GM12878 (cell line): Measurements from ENCODE around the gene CARD11. TPM values are rescaled to one million over a fixed set of nuclear protein-coding genes. Genes with fewer than 3 reads are reported as not detected.

Experiments used
- BRCA1 ChIP-seq: IDR thresholded peaks from 2 replicates; pipeline ENCODE4 v1.6.1; 2011; ENCODE audit warnings: low read depth, low read length, improper control_type of control experiment
- CEBPZ ChIP-seq: fragments of 150-350 bp; IDR thresholded peaks from 2 replicates; pipeline ENCODE4 v1.6.1; 2016; ENCODE audit warnings: low read depth, low read length
- E2F4 ChIP-seq: IDR thresholded peaks from 2 replicates; pipeline ENCODE4 v1.6.1; 2012; ENCODE audit warnings: low read depth, low read length, improper control_type of control experiment
- ELK1 ChIP-seq: IDR thresholded peaks from 2 replicates; pipeline ENCODE4 v1.6.1; 2012; ENCODE audit warnings: low read depth, low read length, improper control_type of control experiment
- FOXK2 ChIP-seq: fragments of 450-650 bp; IDR thresholded peaks from 2 replicates; pipeline ENCODE4 v1.6.1; 2017; ENCODE audit warnings: mild to moderate bottlenecking, moderate library complexity
- FOXM1 ChIP-seq: IDR thresholded peaks from 2 replicates; pipeline ENCODE4 v1.6.1; 2012; ENCODE audit warnings: low read depth, mild to moderate bottlenecking, inconsistent platforms, low read length, moderate library complexity
- IRF4 ChIP-seq: IDR thresholded peaks from 2 replicates; pipeline ENCODE4 v1.6.1; 2011; ENCODE audit warnings: low read depth, low read length
- MAX ChIP-seq: IDR thresholded peaks from 2 replicates; pipeline ENCODE4 v1.6.1; 2012; ENCODE audit warnings: low read depth, low read length, improper control_type of control experiment
- MEF2A ChIP-seq: IDR thresholded peaks from 2 replicates; pipeline ENCODE4 v1.6.1; 2011; ENCODE audit warnings: low read depth, mild to moderate bottlenecking, low read length, moderate library complexity; ENCODE audit not compliant: insufficient read depth
- NR2C1 ChIP-seq: fragments of 450-650 bp; IDR thresholded peaks from 2 replicates; pipeline ENCODE4 v1.6.1; 2017; ENCODE audit warnings: antibody characterized with exemption, mild to moderate bottlenecking, moderate library complexity
- PKNOX1 ChIP-seq: fragments of 450-650 bp; IDR thresholded peaks from 2 replicates; pipeline ENCODE4 v1.6.1; 2016; ENCODE audit warnings: mild to moderate bottlenecking
- SUPT20H ChIP-seq: IDR thresholded peaks from 2 replicates; pipeline ENCODE4 v1.6.1; 2011; ENCODE audit warnings: low read depth, mild to moderate bottlenecking, low read length, moderate library complexity, borderline replicate concordance; ENCODE audit not compliant: control insufficient read depth
- YBX1 ChIP-seq: fragments of 450-650 bp; IDR thresholded peaks from 2 replicates; pipeline ENCODE4 v1.6.1; 2016; ENCODE audit warnings: antibody characterized with exemption
- ZBTB33 ChIP-seq: fragments of 450-650 bp; IDR thresholded peaks from 2 replicates; pipeline ENCODE4 v1.6.1; 2017; ENCODE audit warnings: mild to moderate bottlenecking
- ZBTB40 ChIP-seq: fragments of 450-650 bp; IDR thresholded peaks from 2 replicates; pipeline ENCODE4 v1.6.1; 2016; ENCODE audit warnings: mild to moderate bottlenecking, moderate library complexity, borderline replicate concordance
- polyA plus RNA-seq, 11 experiments: library from polyadenylated mRNA; depleted of rRNA in 4 of 11; unstranded in 6 of 11; stranded (reverse) in 5 of 11; fragments of >200 nt; fragmentation: Nextera tagmentation in 4 of 11; fragmentation: Illumina TruSeq in 1 of 11; extraction: Ambion mirVana in 4 of 11; extraction: Trizol in 1 of 11; gene quantifications; 1 replicate in 1 of 11; 2 replicates in 10 of 11; pipeline versions ENCODE4 v1.2.1 to v1.2.3, GENCODE V29; 2011 to 2016; ENCODE audit warnings: inconsistent platforms in 2 of 11, missing spikeins in 2 of 11, low read depth in 1 of 11
- total RNA-seq, 4 experiments: library from RNA; depleted of rRNA in 3 of 4; stranded (reverse); fragments of >200 nt in 3 of 4; fragmentation: Illumina TruSeq in 1 of 4; extraction: Trizol in 1 of 4; gene quantifications; 2 replicates each; pipeline versions ENCODE4 v1.2.1 to v1.2.3, GENCODE V29; 2013 to 2021

CARD11 gene
- total and polyA plus RNA-seq, 10 of the 15 experiments (the other 5 are each of a cell fraction or from before 2014, with no cell fraction given): 0.27 to 72.0 (median 28.4) TPM

- TF ChIP-seq ELK1 (no peak), ZBTB40 (no peak), SUPT20H (no peak), NR2C1 (no peak), E2F4 (no peak), ZBTB33 (no peak), PKNOX1 (no peak), YBX1 (no peak), FOXM1 (no peak), BRCA1 (no peak), FOXK2 (no peak), IRF4 (no peak), MAX (no peak), MEF2A (peak; percentile 42; the same call in 1 of the 2 replicates), CEBPZ (no peak)
Measured at GRCh38 chr7:3042861-3043489, 692 bp downstream of the CARD11 start (continued).
